SHP77 treated with DMSO at 0.1 percent for 48 hours (cell line): Measurements from ENCODE around the gene NFIA.
"Not testable (repeated sequence)": the region's sequence is repeated elsewhere in the genome, so short reads cannot be mapped to it uniquely, and the experiment has no call there.

ENCODE experiments used
- DNase-seq: peaks from one replicate; lab custom pipeline; 2025; lab: John Stamatoyannopoulos, UW

Gene NFIA

GRCh38 chr1:61453111-61453961, 371.0 kb downstream of the NFIA start:
- peak; percentile 98 for DNase-seq

DNA sequence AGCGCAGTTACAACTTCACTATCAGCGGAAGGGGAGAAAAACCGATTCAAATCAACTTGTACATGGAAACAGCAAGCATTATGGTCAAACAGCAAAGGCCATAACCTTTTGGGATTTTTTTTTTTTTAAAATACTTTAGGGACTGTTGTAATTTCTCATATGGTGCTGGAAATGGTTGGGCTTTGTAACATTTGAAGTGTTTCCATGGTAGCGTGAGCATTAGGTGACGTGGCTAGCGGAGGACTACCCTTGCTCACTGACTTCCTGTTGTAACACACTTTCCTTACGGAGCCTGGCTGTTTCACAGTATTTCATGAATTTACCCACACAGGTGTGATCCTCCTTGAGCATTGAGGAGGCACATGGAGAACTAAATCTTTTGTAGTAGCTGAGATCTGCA, 373.0 kb downstream of the NFIA start:
- DNase-seq = no peak

DNA sequence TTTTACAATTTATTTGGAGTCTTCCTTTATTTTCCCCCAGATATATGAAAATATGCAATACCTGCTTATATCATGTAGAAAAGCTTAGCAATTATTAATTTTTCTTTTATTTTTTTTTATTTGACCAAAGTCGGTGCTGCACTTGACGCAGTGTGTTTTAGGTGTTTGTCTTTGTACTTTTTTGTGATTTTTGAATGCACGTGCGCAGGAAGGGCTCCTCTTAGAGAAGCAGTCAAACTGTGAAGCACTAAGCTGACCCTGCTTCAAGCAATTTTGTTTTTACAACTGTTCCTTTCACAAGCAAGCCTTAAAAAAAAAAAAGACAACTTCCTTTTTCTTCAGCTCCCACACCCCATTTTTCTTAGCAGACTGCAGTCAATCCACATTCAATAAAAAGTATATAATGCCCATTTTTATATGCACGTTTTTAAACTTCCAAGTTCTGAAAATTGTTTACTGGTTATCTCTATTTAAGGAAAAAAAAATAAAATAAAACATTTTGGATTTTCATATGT, 375.2 kb downstream of the NFIA start:
- no peak for DNase-seq

DNA sequence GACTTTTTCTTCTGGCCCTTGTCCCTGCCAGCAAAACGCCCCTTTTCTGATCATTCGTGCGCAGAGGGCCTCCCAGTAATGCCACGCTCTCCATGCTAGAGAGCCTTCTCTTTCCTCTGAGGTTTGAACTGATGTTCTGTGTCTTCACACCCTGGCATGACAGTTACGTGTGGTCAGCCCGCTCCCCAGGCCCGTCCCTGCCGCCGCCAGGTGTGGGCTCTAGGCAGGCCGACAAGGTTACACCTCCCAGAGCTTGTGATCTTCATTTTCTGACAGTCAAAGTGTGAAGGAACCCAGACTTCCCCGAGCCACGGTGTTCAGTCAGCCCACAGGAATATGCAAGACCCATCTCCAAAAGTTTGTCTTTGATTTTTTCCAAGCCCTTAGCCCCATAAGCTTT, 377.0 kb downstream of the NFIA start:
- no peak for DNase-seq

- DNase-seq = no peak
Measured at GRCh38 chr1:61460191-61460590, 377.8 kb downstream of the NFIA start.

GRCh38 chr1:61461406-61462384, 379.3 kb downstream of the NFIA start:
- no peak for DNase-seq

DNA sequence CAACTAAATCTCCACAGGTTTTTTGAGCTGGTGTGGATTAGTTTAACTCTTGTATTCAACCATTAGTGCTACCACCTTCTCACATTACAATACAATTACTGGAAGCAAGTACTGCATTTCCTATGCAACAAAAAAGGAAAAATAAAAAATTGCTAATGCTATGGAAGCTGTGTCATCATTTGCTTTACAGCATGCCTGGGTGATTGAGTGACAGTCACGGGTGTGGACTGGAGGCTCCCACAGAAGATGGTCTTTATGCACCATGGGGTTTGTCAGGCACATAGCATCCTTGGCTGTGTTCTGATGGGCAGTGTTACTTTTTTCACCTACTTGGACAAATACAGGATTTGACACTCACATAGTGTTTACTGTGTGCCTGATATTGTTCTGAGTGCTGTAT, 380.3 kb downstream of the NFIA start:
- no peak for DNase-seq

DNA sequence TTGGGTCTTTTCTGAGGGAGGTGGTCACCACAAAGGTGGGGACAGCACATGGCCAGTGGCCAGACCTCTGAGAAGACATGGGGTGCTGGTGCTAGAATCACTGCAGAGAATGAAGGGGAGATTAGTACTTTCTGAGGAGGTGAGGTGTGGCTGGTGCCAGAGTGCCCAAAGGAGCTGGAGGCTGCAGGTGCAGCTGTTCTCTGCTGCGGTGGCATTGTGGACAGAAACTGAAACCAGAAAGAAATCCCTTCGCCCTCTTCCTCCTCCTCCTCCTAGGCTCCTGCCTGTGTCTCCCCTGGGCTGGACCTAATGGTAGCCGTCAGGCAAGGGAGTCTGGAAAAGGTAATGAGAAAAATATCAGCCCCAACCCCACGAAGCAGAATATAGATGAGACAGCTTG, 380.9 kb downstream of the NFIA start:
- no peak for DNase-seq

- not testable (repeated sequence) for DNase-seq
Measured at GRCh38 chr1:61467836-61468235, 385.5 kb downstream of the NFIA start.

- no peak for DNase-seq
Measured at GRCh38 chr1:61469365-61469764, 387.0 kb downstream of the NFIA start.

- no peak for DNase-seq
Measured at GRCh38 chr1:61472876-61473275, 390.5 kb downstream of the NFIA start.

GRCh38 chr1:61474269-61474817, 392.0 kb downstream of the NFIA start:
- no peak for DNase-seq

DNA sequence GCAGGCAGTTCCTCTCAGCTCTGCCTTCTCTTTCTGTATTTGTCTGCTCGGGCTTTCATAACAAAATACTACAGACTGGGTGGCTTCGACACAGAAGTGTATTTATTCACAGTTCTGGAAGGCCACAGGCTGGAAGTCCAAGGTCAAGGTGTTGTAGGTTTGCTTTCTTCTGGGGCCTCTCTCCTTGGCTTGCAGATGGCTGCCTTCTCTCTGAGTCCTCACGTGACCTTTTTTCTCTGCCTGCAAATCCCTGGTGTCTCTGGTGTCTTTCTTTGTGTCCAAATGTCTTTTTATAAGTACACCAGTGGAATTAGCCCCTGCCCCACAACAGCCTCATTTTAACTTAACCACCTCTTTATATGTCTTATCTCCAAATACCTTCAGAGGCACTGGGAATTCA, 392.6 kb downstream of the NFIA start:
- no peak for DNase-seq

DNA sequence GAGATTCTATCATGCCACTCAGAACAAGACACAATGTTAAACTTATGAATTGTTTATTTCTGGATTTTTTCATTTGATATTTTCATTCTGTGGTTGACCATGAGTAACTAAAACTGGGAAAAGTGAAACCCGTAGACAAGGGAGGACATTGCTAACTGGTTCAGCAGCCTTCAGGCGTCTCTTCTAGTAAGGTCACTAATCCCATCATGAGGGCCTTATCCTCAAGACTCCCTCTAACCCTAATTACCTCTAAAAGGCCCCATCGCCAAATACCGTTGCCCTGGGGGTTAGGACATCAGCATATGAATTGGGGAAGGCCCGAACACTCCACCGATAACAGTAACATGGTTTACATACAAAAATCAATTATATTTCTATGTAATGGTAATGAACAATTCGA, 394.9 kb downstream of the NFIA start:
- DNase-seq = no peak

DNA sequence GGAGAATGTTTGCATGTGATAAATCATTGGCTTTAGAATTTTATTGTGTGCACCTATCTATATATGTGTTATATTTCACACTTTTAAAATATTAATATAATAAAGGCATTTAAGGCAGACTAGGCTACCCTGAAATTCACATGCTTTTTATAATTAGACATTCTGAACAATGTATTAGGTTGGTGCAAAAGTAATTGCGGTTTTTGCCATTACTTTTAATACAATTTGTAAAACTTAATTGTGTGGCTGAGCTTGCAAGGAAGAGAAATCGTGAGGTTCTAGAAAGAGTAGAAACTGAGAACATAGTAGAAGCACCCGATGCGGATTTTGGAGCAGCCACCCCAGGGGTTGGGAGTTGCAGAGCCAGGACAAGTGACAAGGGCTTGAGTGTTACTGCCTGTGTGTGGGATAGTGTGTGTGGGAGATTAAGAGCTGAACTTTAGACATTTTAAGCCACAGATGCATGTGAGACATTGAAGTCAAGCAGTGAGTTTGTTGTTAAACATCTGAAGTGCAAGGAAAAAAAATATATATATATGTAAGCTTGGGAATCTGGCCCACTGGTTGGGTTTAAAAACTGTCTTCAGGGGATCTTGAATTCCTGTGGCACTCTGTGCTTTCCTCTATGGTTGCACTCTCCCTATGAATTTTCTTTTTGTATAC, 398.0 kb downstream of the NFIA start:
- DNase-seq = no peak

DNA sequence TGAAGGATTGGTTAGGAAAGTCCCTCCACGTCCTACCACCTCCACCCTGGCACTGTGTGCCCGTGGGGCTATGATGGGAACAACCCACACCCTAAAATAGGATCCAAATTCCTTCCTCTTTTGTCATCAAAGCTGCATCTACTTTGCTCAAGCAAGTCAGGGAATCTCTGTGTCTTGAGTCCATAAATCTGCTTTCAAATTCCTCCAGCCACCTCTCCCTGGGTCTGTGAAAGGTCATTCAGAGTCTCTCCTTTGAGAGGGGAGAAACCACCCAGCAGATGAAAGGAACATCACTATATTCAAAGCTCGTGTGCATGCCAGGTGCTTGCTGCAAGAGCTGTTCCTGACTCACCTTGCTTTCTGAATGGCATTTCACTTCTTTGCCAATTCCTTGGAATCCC, 399.0 kb downstream of the NFIA start:
- DNase-seq = no peak

DNA sequence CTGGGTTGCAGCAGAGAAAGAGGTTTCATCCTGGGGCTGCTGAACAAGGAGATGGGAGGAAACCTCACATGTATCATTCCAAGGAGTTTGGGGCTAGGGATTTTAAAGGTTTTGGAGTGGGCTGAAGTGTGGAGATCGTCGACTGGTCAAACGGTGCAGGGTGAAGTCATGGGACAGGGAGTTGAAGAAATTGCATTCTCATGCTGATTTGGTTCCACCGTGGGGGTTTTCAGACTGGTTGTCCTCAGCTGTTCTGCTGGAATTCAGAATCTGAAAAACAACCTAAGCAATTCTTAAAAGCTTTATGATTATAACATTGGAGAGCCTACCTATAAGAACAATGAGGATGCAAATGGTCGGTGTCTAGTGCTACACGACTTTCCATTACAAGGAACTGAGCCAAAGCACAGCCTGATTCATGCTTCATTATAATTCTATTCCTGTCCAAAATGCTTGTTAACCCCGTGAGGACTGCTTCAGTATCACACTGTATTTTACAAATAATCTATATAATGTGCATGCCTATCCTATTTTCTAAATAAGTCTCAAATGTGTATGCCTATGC, 399.9 kb downstream of the NFIA start:
- DNase-seq = no peak

DNA sequence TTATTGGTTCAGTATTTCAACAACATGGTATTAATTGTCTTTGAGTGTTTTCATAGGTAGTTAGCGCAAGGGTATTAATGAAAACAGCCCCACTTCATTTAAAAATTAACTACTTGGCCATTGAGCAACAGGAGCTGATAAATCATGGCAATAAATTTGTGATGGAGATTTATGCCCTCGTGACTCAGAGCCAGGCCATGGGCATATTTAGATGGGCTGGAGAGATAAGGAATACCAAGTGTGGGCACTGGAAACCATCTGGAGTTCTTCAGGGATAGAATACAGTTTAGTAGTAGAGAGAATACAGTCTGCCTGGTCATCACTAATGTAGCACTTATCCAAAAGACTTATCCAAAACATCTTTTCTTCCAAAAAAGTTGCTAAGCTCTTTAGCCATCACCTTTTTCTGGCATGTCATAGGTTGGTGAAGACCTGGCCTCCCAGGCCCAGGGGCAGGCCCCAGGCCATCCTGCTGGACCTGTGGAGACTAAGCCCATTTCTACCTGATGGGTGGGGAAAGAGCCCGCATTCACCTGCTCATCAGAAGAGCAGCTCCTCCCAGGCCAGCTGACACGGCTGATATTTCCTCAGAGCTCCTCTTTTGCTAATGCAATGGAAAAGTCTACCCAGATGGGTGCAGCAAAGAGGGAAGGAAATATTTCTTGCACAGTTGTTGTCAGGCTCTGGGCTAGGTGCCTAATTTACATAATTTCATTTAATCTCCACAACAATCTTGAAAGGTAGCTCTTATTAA, 404.6 kb downstream of the NFIA start:
- DNase-seq = no peak

DNA sequence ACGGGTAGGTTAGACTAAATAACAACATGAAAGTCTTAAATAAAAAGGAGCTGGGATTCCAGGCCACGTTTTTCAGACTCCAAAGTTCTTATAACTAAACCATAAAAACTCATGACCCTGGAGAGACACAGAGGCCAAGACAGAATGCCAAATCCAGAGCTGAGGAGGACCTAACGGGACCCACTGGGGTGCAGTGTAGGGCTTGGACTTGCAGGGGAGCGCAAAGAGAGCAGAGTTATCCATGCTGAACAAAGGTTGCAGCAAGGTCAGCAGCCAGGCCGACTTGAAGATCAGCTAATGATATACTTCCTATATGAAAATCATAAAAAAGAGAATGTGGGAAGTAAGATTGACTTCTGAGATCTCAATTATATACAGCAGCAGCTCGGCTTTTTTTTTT, 405.4 kb downstream of the NFIA start:
- DNase-seq = no peak

- DNase-seq = no peak
Measured at GRCh38 chr1:61490924-61491323, 408.6 kb downstream of the NFIA start.

DNA sequence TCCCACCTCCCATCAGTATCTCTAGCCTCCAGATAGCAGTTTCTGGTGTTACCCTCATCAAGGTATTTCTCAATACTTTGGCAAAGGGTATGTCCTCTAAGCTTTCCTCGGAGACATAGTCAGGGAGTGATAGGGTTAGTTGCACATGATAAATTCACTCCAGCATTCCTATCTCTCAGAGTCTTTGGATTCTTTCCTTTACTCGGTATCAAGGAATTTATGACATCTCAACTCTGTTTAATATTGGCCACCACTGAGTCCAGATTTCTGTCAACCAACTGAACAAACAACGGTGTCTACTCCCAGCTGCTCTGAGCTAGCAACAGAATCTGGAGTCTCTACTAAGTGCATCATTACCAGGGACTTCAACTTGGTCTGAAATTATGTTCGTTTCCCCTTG, 409.1 kb downstream of the NFIA start:
- DNase-seq = no peak
